HG02885 (cell line): ENCODE data around the gene ATP6V1A.

Experiments used
- ATAC-seq: cut with Tn5 transposase; IDR thresholded peaks from one replicate; pipeline ENCODE4 v1.9.1; 2021; ENCODE audit warnings: mild to moderate bottlenecking; ENCODE audit not compliant: unreplicated experiment, poor library complexity

The ATP6V1A gene

DNA sequence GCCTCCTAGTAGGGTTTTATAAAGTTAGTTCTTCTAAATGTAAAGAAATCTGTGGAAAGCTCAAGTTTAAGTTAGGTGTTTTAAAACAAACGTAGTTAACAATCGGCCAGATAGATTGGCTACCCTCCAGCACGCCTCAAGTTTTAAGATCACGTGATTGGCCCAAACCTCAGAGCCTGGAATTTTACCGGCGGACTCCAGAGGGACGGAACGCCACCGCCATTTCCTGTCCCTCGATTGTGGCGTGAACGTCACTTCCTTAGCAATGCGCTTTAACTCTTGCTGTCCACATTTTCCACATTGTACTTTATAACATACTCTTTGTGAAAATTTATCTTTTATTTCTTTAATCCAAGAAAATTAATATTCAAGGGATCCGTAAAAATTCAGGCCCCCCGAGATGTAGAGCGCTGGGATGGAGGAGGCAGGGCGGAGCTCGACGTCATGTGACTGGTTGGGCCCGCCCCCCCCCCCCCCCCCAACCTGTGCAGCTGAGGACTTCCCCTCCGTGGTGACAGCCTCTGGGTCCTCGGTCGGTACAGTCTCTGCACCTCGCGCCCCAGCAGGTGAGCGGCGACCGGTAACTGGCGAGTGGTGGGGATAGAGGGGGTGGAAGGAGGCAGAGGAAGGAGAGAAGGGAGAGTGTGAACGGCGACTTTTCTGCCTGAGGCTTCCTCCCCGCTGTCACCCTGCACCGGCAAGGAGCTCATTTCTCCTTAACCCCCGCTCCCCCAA is at the start of gene ATP6V1A:
Gene ATP6V1A (plus strand): TSS at position 488 of the 735 bp plus-strand sequence. CDS start 31,719 bp downstream, outside the sequence.
- peak; percentile 45 for ATAC-seq

DNA sequence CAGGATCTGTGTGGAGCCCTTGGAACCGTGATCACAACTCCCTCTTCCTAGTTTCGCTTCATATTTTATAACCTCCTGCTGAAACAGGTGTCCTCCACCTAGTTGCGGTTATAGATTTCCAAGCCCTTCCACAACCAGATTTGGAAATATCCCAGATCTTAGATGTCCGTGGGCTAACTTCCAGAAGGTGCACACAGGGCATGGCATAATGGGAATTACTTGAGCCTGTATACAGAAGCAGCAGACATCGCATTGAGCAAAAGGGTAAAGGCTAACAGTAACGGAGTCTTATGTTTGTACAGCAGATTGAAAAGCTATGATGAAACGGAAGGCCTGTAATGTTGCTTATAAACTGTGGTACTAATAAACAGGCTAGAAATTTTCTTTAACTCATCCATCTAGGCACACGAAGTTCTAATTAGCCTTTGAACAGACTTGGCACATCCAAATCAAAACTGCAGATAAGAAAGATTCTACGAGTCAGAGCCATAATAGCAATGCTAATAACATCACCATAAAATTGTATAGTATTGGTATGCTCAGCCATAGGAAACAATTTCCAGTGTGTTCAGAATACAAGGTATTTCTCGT is 49.2 kb upstream of the ATP6V1A start:
- no peak for ATAC-seq

DNA sequence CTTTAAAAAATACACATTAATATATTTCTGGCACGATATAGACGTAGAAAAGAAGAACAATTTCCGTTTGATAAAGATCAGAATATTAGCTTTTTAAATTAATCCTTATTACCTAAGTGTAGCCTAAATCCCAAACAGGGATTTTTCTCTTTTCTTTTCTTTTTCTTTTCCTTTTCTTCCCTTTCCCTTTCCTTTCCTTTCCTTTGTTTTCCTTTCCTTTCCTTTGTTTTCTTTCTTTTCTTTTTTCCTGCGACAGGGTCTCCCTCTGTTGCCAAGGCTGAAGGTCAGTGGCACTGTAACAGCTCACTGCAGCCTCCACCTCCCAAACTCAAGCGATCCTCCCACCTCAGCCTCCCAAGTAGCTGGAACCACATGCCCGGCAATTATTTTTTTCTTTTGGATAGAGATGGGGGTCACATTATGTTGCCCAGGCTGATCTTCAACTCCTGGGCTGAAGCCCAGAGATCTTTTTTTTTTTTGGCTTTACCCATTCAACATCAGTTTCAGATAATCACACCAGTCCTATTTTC is 48.6 kb upstream of the ATP6V1A start:
- ATAC-seq: no peak

DNA sequence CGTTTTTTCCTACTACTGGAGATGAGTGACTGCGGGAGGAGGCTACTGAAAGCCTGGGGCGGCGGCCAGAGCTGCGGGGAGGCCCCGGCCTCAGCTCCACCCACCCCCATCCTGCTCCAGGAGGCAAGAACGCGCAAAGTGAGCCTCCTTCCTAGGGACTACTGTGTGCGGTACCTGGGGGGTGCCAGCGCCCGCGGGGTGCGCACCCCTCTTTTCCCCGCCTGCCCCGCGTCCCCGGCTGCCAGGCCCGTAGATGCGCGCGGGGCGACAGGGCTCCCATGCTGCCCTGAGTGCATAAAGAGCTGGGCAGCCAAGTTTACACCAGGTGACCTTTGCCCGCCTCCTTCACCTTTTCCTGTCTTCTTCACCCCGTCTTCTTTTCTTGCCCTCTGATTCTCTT is 47.9 kb upstream of the ATP6V1A start:
- no peak for ATAC-seq

DNA sequence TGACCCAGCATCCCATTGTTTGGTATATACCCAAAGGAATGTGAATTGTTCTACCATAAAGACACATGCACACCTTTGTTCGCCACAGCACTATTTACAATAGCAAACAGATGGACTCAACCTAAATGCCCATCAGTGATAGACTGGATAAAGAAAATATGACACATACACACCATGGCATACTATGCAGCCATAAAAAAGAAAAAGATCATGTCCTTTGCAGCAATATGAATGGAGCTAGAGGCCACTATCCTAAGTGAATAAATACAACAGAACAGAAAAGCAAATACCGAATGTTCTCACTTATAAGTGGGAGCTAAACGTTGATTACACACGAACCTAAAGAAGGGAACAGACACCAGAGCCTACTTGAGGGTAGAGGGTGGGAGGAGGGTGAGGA is 39.0 kb upstream of the ATP6V1A start:
- no peak for ATAC-seq

DNA sequence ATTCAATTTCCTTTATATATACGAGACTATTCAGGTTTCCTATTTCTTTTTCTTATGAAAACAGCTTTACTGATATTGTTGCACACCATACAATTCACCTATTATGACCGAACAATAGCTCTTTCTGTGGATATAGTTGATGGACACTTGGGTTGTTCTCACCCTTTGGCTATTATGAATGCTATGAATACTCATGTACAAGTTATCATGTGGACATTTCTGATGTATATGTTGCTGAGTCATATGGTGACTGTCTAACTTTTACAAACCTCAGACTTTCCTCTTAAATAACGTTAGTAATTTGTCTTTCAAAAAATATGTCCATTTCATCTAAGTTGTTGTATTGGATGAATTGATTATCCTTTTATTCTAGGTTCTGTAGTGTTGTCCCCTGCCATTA is 34.7 kb upstream of the ATP6V1A start:
- no peak for ATAC-seq

DNA sequence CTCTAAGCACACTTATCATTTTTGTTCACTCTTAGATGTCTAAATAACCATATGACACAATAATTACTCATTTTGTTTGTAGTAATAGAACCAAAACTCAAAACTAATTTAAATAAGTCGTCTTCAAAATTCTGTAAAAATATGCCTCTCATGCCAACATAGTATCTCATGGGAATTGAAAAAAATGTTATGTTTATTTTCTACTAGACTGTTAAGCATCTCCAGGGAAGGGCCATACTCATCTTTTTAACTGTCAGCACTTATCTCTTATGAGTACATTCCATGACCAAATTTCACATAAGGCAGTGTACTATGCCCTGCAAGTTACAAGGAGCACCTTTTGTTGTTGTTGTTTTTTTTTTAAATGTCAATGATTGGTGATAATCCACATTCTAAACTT is 32.1 kb upstream of the ATP6V1A start:
- ATAC-seq: no peak

DNA sequence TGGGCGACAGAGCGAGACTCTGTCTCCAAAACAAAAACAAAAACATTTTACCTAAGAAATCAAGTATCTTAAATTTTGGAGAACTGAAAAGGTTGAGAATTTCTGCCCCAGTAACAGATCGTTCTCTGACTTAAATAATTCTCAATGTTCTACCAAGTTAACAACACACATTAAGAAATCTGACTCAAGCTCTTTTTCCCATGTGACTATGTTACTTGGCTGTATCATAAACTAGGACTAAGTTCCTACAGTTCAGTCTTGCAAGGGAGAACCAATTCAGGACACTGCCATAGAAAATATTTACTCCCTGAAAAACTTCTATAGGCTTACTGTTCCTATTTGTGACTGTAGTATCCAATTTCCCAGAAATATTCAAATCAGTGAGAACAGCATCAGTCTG is 29.5 kb upstream of the ATP6V1A start:
- ATAC-seq: no peak

DNA sequence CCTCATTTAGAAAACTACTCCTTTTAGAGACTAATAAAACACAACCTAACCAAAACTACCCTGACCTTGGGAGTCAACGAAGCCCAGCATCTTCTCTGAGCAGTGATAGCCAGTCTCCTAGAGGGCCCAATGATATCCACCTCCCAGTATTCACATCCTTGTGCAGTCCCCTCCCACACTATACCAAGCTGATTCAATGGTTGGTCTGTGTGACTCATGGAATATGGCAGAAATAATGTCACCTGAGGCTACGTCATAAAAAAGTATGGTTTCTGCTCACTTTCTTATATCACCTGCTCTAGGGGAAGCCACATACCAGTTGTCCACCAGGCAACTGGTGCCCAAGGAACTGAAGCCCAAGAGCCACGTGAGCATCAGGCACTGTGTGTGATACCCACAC is 29.0 kb upstream of the ATP6V1A start:
- ATAC-seq: no peak

DNA sequence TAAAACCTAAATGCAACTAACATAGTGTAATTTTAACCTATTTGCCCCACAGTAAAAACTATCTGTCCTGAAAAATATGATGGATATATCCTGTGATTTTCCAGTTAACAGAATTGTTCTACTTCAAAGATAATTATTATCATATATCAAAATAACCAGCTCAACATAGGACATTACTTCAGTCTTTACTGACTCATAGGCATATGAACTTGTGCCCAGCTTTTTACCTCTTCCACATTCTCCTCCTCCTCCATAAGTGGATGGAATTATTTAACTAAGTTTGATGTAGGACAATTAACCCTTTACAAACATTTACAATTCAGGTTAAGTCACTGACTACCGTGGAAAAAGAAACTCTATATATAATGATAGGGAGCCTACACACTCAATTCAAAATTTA is 27.5 kb upstream of the ATP6V1A start:
- no peak for ATAC-seq

DNA sequence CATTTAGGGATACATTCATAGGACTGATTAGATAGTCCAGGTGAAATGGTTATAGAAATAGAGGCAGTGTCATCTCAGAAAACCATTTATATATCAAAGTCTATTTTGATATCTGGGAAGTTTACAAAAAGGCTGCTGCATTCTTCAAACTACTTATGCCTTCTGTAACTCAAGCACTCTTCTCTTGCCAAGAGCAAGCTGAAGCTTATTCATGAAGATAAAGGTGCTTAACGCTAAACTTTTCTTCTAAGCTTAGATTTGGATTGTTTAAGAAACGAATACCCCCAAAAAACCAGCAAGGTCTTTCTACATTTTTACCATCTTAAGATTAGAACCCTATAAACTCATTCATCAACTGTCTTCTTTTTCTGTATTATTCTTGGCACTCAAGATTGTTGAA is 27.1 kb upstream of the ATP6V1A start:
- ATAC-seq: no peak

DNA sequence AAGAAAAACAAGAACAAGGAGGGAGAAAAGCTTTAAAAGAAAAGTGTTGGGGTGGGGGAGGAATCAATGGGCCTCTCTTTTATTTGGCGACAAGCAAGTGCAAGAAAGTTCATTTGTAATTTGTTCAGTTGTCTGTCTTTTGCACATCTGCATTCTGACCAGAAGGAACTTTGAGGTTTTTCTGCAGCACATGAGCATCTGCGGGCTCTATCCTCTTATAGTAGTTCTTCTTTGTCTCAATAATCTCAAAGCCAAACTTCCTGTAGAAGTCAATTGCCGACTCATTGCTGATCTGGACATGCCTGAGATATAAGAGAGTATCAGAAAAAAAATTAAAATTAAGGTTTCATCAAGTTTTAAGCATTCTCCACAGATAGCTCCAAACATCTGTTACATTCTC is 25.2 kb upstream of the ATP6V1A start:
- no peak for ATAC-seq

DNA sequence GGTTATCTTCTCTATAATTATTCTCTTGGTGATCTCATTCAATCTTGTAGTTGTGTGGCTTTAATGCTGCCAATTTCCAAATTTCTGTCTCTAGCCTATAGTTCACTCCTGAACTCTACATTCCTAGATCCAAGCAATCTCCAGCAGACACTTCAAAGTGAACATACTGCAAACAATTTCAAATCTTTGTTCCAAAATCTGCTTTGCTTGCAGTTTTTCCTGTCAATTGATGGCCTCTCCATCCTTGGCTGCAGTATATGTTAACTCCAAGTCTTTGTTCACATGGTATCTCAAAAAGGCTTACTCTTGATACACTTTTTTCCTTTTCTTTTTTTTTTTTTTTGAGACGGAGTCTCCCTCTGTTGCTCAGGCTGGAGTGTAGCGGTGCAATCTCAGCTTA is 18.2 kb upstream of the ATP6V1A start:
- ATAC-seq: no peak

DNA sequence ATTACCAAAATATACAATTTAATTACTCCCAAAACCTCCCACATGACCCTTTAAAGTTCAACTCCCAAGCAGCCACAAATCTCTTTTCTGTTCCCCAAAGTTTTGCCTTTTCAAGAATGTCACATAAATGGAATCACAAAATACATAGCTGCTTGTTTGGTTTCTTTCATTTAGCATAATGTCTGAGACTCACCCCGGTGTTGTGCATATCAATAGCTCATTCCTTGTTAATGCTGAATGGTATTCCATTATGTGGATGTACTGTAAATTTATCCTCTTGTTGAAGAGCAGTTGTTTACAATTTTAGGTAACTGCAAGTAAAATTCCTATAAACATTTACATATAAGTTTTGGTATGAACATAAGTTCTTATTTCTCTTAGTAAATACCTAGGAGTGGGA is 16.3 kb upstream of the ATP6V1A start:
- no peak for ATAC-seq

DNA sequence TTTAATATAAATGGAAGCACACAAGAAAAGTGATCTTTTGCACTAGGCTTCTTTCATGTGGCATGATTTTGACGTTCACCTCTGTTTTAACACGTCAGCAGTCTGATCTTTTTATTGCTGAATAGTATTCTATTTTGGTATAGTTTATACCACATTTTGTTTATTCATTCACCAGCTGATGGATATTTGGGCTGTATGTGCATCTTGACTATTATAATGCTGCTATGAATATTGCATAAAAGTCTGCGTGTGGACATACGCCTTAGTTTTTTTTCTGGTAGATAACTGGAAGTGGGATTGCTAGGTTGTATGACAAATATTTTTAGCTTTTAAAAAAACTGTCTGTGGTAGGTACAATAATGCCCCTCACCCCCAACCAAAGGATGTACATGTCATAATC is 15.1 kb upstream of the ATP6V1A start:
- no peak for ATAC-seq

DNA sequence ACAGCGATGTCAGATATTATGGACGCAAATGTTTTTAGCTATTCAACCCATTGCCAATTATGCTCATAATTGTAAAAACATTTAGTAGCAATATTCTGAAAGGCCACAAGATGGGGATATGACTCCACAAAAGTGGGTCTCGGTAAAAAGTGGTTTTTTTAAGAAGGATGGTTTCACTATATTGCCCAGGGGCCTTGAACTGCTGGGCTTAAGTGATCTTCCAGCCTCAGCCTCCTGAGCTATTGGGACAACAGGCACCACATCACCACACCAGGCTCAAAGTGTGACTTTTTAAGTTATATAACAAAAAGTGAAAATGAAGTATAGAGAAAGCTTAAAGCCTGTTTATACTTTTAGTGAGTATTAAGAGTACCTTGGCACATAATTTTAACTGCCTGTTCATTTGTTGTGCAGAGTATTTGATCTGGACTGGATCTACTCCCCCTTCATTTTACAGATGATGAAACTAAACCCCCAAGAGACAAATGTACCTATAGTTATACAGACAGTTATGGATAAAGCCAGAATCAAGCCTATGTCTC is 10.2 kb upstream of the ATP6V1A start:
- peak; percentile 71 for ATAC-seq

DNA sequence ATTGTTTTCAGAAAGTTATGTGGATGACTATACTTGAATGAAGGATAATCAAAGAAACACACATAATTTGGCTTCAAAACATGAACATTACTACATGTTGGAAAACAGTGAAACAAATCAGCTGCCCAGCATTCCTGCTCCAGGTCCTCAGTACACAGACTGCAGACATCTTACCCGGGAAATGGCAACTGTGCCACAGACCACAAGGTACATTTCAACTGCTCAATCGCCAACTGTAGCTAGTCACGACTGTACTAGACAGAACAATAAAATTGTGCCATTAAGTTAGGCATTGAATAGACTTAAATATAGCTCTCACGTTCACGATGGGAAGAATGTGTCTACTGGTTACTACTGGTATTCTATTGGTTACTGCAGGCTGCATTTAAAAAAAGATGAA is 5.7 kb upstream of the ATP6V1A start:
- ATAC-seq: no peak

DNA sequence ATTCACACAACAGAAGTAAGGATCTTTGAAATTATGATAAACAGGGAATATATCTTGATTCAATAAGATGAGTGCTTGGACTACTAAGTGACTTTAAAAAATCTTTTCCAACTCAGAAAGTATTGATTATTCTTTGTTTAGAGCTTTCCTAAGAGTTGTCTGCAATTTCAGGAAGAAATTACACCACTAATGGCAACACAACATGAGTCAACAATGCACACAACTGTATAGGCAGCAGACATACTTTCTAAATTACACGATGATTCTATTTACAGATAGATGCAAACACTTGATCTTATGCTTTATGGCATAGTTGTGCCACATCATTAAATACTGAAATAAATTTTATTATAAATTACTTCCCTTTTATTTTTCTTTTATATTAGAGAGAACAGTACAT is 5.2 kb upstream of the ATP6V1A start:
- no peak for ATAC-seq

DNA sequence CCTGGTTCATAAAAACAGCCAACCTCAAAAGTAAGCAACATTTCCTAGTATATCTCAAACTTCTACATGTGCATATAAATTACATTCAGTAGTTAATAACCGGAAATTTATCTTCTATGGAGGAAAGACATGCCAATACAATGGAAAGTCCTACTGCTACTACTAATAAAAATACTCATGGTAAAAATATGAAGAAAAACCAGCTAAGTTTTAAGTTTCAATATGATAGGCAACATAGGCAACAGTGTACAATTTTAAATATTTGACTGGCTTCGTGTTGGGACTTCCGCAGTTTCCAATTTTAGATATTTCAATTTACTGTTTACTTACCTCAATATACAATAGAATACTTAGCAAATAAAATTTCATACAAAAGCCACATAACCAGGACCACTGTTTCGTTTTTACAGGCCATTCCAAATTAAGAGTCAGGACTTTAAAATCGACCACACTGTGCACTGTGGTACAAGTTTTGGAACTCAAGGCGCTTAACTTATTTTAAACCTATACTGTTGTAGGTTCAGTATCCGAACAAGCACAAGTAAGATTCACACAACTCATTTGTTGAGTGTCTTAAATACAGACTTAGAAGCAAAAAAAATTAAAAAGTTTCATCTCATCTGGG is 3.7 kb upstream of the ATP6V1A start:
- peak; percentile 12 for ATAC-seq

DNA sequence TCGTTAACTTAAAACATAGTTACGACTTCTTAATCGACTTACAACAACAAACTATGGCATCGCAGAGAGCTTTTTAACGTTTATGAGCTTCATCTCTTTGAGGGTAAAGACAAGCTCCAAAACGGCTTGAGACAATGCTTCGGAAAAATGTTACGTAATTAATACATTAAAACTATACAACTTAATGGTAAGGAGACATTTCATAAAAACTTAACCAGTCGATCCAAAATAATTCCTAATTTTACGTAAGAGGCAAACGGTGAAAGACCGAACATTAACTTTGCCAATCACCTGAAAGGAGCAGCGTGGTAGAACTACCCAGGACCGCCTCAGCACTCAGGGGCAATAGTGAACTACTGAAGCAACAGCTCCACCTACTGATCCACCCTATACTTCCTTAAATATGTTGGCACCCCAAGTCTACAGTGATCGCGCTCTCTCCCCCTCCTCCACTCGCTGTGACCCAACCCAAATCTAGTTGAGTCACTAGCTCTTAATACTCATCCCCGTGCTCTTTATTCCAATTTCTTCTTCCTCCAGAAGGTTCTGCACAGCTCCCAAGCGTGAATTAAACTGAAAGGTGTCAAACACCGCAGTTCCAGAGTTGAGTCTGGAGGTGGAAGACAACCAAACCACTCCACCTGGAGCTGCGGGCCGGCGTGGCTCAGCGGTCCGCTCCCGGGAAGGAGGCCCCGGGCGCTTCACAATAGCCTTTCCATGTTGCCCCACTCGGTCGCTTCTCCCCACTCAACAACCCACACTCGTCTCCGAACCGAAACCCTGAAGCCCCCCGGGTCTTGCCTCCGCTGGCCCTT is 1.7 kb upstream of the ATP6V1A start:
- ATAC-seq: peak; percentile 59
